K562 (cell line): Measurements from ENCODE around the gene PIK3C2B. TPM values are rescaled to one million over a fixed set of nuclear protein-coding genes. Genes with fewer than 3 reads are reported as not detected.

Experiments
- FOXA3 ChIP-seq, 2 experiments: fragments of 450-650 bp in 1 of 2; sonication (generic) in 1 of 2; formaldehyde crosslinking; IDR thresholded peaks in 1 of 2; conservative IDR thresholded peaks in 1 of 2; 2 replicates each; pipeline versions ENCODE4 v1.4.0 to v1.8.0; 2020 to 2022; ENCODE audit warnings: mild to moderate bottlenecking in 2 of 2, missing genetic modification reagents in 1 of 2
- MTA1 ChIP-seq: fragments of 450-650 bp; IDR thresholded peaks from 2 replicates; pipeline ENCODE4 v1.6.1; 2017; ENCODE audit warnings: borderline replicate concordance
- polyA plus RNA-seq, 8 experiments: library from polyadenylated mRNA; depleted of rRNA in 4 of 8; stranded (reverse) in 5 of 8; unstranded in 3 of 8; fragments of >200 nt; fragmentation: Nextera tagmentation in 2 of 8; fragmentation: Illumina TruSeq in 1 of 8; extraction: Ambion mirVana in 2 of 8; extraction: Trizol in 1 of 8; gene quantifications; 2 replicates each; pipeline versions ENCODE4 v1.2.1 to v1.2.3, GENCODE V29; 2011 to 2014; ENCODE audit warnings: inconsistent platforms in 1 of 8, missing spikeins in 1 of 8
- total RNA-seq, 7 experiments: library from RNA; depleted of rRNA in 6 of 7; stranded (reverse); fragments of >200 nt in 6 of 7; fragmentation: Illumina TruSeq in 2 of 7; extraction: Trizol in 2 of 7; gene quantifications; 2 replicates each; pipeline versions ENCODE4 v1.2.1 to v1.2.3, GENCODE V29; 2011 to 2021; ENCODE audit warnings: low replicate concordance in 1 of 7
- TF ChIP-seq, protein P1 (sequence below): sonication (generic); formaldehyde crosslinking; IDR thresholded peaks from 2 replicates; pipeline ENCODE4 v1.8.0; 2023; ENCODE audit warnings: missing genetic modification reagents, mild to moderate bottlenecking, borderline replicate concordance

Gene PIK3C2B
- total and polyA plus RNA-seq, 9 of the 15 experiments (the other 6 are each of a cell fraction or from before 2014, with no cell fraction given), result 0.10 to 2.9 (median 0.72) TPM

DNA sequence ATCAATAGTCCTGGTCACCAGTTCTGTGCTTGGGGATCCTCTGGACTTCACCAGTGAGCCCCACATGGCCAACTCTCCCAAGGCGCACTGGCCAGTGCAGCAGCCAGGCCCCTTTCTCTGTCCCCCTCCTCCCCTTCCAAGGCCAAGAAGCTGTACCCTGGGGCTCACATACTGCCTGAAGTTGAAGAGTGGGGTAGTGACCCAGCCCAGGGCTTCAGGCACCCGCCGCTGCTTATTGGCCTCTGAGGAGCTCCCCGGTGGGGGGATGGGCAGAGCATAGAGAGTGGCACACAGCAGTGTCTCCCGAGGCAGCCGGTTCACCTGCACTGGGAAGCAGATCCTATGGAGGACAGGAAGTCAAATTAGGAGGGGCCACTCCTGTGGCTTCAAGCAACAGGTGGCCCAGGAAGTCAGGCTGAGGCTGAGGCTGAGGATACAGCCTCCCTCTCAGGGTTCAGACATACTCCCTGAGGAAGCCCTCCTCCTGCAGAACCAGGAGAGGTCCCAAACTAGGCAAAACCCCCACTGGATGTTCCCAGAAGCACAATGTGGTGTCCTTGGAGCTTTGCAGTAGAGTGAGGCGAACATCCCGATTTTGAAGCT is 44.8 kb downstream of the PIK3C2B start (continued):
- TF ChIP-seq, protein P1, sequence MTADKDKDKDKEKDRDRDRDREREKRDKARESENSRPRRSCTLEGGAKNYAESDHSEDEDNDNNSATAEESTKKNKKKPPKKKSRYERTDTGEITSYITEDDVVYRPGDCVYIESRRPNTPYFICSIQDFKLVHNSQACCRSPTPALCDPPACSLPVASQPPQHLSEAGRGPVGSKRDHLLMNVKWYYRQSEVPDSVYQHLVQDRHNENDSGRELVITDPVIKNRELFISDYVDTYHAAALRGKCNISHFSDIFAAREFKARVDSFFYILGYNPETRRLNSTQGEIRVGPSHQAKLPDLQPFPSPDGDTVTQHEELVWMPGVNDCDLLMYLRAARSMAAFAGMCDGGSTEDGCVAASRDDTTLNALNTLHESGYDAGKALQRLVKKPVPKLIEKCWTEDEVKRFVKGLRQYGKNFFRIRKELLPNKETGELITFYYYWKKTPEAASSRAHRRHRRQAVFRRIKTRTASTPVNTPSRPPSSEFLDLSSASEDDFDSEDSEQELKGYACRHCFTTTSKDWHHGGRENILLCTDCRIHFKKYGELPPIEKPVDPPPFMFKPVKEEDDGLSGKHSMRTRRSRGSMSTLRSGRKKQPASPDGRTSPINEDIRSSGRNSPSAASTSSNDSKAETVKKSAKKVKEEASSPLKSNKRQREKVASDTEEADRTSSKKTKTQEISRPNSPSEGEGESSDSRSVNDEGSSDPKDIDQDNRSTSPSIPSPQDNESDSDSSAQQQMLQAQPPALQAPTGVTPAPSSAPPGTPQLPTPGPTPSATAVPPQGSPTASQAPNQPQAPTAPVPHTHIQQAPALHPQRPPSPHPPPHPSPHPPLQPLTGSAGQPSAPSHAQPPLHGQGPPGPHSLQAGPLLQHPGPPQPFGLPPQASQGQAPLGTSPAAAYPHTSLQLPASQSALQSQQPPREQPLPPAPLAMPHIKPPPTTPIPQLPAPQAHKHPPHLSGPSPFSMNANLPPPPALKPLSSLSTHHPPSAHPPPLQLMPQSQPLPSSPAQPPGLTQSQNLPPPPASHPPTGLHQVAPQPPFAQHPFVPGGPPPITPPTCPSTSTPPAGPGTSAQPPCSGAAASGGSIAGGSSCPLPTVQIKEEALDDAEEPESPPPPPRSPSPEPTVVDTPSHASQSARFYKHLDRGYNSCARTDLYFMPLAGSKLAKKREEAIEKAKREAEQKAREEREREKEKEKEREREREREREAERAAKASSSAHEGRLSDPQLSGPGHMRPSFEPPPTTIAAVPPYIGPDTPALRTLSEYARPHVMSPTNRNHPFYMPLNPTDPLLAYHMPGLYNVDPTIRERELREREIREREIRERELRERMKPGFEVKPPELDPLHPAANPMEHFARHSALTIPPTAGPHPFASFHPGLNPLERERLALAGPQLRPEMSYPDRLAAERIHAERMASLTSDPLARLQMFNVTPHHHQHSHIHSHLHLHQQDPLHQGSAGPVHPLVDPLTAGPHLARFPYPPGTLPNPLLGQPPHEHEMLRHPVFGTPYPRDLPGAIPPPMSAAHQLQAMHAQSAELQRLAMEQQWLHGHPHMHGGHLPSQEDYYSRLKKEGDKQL (CRISPR knock-in tag), result no peak
- TF ChIP-seq FOXA3 (CRISPR knock-in tag; conservative IDR thresholded peaks at IDR 0.05 in 1 of 2, IDR thresholded peaks at IDR 0.05 in 1 of 2) (no peak), MTA1 (no peak)
- TF ChIP-seq, all 486 proteins: peak for 0
